Measurements from ENCODE around the gene STRA8.

DNA sequence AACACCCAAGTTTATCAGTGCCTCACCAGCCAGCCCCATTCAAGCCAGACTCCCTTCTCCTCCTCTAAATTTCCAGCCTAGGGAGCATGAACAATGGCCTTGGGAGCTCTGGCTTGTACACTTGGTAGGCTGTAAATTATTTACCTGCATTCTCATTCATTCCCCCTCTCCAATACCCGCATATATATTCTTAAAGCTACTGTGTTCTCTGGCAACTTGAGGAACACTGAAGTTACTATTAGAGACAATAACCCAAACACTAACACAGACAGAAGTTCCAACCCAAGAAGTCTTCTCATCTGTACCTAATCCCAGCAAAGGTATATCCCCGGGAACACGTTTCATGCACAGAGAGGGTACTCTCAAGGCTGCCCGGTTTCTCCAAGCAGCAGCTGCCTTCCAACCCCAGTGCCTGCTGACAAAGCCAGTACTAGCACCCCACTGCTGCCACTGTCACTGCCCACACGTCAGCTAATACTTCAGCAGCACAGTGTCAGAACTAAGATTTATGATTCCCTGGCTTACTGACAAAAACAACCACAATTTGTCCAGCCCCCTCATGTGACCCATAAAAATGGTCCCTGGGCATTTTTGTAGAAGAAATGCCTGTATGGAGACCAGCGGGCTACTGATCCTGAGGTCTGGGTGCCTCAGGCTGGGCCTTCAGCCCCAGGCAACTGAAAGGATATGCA lies 25.4 kb upstream of the STRA8 start:
- TF ChIP-seq EP300 (conservative IDR thresholded peaks at IDR 0.05; ENCODE audit: poor library complexity, severe bottlenecking) = no peak
- TF ChIP-seq, protein P1, sequence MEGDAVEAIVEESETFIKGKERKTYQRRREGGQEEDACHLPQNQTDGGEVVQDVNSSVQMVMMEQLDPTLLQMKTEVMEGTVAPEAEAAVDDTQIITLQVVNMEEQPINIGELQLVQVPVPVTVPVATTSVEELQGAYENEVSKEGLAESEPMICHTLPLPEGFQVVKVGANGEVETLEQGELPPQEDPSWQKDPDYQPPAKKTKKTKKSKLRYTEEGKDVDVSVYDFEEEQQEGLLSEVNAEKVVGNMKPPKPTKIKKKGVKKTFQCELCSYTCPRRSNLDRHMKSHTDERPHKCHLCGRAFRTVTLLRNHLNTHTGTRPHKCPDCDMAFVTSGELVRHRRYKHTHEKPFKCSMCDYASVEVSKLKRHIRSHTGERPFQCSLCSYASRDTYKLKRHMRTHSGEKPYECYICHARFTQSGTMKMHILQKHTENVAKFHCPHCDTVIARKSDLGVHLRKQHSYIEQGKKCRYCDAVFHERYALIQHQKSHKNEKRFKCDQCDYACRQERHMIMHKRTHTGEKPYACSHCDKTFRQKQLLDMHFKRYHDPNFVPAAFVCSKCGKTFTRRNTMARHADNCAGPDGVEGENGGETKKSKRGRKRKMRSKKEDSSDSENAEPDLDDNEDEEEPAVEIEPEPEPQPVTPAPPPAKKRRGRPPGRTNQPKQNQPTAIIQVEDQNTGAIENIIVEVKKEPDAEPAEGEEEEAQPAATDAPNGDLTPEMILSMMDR (IDR thresholded peaks at IDR 0.05; ENCODE audit: poor library complexity, severe bottlenecking) = no peak

Data from neural cell (in vitro differentiated cells).